ENCODE results near the gene IGSF21.

DNA sequence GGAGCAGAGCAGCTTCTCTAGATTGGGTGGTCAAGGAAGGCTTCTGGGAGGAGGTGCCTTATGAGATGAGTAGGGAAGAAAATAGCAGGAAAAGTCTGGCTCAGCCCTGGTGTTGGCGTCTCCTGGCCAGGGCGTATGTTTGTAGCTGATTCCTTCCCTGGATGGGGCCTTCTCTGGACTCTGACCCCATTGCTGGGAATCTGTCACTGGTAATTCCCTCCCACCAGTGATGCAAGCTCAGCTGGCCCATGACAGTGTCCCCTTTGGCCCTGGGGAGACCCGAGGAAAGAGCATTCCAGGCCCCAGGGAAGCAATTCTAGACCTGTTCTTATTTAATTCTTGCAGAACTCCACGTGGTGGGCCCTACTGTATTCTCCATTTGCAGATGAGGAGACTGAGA, 20.7 kb downstream of the IGSF21 start:
- no peak for TF ChIP-seq ZNF274 (IDR thresholded peaks at IDR 0.05; ENCODE audit: low read depth, low read length)
- no peak for TF ChIP-seq SUZ12 (IDR thresholded peaks at IDR 0.05; ENCODE audit: extremely low read depth, insufficient read depth, insufficient read length)
- no peak for TF ChIP-seq YY1 (IDR thresholded peaks at IDR 0.05; ENCODE audit: insufficient read depth, insufficient read length)
